ENCODE measurements around the gene COX19.

- TF ChIP-seq POLR2A (IDR thresholded peaks at IDR 0.05) = no peak
- TF ChIP-seq CTCF (IDR thresholded peaks at IDR 0.05) = no peak
Measured at GRCh38 chr7:957418-958220, 17.7 kb downstream of the COX19 start.

All from uterus (tissue), 2 donors.